GM19372 (cell line): ENCODE data around the gene METTL9.
"Not testable (repeated sequence)": the region's sequence is repeated elsewhere in the genome, so short reads cannot be mapped to it uniquely, and the experiment has no call there.

Experiments
- ATAC-seq: cut with Tn5 transposase; IDR thresholded peaks from one replicate; pipeline ENCODE4 v1.9.1; 2021; ENCODE audit warnings: mild to moderate bottlenecking, low read depth, moderate library complexity; ENCODE audit not compliant: unreplicated experiment

Gene METTL9

DNA sequence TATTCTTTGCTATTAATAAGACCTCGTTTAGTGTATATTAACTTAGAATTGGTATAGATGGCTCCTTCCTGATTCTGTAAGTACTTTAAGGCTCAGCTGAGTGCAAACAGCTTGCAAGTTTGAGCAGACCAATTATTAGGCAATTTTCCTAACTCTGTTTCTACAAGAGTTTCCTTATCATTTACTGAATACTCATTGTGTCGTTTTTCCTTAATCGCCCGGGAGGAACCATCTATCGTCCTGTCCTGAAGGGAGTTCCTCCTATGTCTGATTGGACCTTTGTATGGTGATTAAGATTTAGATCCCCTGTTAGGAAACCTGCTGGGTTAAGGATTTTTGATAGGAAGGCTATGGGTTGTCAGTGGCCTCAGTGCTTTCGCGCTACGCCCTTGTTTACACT, 32.0 kb downstream of the METTL9 start:
- not testable (repeated sequence) for ATAC-seq

DNA sequence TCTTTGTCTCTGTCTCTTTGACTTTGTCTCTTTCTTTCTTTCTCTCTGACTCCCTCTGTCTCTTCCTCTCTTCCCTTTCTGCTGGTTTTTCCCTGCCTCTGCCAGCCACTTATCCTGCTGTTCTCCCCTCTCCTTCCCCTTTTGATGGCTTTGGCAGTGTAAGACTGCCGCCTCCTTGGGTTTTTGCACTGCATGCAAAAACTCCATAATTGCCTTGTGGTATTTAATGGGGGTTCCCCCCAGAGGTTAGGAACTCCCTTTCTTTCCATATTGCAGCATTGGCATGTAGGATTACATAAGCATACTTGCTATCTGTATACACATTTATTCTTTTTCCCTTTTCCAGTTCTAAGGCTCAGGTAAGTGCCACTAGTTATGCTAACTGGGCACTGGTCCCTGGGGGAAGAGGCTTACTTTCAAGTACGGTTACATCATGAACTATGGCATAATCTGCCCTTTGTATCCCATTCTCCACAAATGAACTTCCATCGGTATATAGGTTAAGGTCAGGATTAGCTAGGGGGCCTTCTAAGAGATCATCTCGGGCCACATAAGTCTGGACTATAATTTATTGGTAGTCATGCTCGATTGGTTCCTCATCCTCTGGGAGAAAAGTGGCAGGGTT, 32.7 kb downstream of the METTL9 start:
- not testable (repeated sequence) for ATAC-seq

DNA sequence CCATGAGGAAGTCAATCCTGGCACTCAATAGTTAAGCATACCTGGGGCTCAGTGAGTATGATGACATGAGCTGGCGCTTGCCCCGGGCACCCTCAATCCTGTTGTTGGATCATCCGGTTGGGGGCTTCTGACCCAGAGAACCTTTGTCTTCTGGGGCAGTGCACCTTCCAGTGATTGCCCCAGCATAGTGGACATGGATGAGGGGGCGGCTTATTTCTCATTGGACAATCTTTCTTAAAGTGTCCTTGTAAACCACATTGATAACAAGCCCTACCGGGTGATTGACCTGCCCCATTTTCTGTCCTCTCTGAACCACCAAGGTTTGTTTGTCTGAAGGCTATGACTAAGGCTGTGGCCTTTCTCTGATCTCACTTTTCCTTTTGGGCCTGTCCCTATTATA, 34.8 kb downstream of the METTL9 start:
- no peak for ATAC-seq

DNA sequence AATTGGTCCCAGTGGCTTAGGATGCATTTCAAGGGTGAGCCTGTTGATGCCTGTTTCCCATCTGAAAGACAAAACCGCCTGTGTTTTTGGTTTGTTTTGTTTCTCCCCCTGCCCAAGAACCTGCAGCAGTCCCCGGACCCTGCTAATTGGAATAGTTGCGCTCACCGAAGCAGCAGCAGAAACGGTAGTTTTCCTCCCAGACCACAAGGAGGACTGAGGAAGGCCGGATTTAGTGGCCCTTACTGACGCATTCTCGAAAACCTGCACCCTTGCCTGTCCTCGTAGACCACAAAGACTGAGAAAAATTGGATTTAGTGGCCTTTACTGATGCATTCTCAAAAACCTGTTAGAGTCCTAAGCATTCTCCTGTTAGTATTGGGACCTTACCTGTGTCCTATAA, 36.3 kb downstream of the METTL9 start:
- ATAC-seq, result not testable (repeated sequence)

DNA sequence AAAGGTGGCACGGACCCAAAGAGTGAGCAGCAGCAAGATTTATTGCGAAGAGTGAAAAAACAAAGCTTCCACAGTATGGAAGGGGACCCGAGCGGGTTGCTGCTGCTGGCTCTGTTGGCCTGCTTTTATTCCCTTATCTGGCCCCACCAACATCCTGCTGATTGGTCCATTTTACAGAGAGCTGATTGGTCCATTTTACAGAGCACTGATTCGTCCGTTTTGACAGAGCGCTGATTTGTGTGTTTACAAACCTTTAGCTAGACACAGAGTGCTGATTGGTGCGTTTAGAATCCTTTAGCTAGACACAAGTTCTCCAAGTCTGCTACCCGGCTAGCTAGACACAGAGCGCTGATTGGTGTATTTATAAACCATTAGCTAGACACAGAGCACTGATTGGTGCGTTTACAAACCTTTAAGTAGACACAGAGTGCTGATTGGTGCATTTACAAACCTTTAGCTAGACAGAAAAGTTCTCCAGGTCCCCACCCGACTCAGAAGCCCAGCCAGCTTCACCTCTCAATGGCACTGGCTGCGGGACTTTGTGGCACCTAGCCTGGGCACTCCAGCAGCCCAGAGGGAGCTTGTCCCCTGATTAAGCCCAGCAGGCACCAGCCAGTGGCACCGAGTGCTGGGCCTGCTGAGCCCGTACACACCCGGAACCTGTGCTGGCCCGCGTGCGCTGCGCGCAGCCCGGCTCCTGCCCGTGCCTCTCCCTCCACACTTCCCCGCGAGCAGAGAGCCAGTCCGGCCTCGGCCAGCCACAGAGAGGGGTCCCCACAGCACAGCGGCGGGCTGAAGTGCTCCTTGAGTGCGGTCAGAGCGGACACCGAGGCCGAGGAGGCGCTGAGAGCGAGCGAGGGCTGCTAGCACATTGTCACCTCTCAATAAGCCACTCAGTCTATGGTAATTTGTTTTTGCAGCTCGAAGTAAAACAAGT, 37.9 kb downstream of the METTL9 start:
- no peak for ATAC-seq

DNA sequence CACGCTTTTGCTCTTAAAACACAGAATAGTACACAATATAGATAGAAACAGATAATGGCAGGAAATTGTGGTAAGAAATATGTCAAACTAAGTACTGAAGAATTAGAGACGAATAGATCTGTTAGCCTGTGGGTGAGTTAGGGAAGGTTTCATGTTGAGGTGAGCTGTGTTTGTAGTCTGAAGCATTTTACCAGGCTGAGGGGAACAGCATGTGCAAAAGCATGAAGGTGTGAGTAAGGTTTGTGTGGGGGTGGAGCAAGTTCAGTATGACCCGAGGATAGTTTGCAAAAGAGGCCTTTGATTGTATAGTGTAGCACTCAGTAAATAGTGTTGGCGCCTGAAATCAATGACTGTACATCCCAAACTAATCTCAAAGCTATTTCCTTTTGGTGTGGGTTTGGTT, 39.2 kb downstream of the METTL9 start:
- ATAC-seq, result no peak

DNA sequence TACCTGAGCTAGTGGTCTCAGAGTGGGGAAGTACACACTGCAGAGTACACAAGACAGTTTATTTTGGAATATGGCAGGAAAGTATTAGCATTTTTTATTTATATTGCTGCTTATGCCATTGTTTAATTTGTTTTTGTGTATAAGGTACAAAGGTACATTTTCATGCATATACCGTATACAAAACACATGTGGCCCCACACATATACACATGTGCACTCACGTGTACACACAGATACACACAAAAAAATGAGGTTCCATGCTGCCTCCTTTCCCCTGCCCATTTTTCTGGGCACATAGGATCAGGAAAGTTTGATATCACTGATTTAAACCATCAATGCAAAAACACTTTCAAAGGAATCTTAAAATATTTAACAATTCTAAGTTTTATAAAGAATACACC, 40.1 kb downstream of the METTL9 start:
- no peak for ATAC-seq

DNA sequence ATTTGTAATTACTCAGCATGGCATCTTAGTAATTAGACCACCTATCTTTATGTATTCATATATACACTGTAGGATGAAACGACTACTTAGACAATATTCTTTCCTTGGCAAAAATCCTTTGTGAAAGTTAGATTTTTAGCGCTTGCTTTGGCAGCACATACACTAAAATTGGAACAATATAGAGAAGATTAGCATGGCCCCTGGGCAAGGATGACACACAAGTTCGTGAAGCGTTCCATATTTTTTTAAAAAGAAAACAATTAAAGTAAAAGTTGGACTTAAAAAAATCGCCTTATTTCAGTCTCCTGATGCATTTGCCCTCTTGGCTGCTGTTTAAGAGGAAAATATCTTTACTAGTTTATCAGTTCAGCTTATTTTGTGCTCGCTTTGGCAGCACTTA, 42.5 kb downstream of the METTL9 start:
- no peak for ATAC-seq

DNA sequence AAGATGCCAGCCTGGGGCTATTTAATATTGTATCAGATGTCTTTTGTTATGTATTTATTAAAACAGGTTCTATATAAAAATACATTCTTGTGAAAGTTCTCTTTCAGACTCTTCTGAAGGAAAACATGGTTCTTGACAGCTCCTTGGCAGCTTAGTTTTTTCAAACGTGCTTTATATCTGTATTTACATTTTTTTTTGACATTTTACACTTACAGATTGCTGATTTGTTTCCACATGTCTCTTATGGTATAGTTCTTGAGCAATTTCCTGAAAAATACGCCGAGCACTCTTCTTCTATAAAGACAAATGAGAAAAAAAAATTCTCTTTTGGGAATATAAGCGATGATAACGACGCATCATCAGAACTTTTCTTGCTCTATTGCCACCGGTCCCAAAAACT, 43.5 kb downstream of the METTL9 start:
- ATAC-seq, result no peak

DNA sequence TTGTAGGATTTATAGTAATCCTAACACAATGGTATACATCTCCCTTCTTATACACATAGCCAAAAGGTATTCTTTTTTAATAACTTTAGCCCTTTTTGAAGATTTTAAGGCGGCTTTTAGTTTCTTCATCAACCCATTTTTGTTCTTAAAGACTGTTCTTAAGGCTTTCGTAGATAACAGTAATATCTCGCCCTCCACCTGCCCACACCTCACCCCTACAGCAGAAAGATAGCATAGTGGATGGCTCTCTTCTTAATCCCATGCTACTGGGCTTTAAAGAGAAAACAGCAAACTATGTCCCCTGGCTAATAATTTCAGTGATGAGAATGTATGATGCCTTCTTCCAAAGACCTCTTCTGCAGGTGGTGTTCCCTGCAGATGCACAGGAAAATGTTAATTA, 44.4 kb downstream of the METTL9 start:
- no peak for ATAC-seq

DNA sequence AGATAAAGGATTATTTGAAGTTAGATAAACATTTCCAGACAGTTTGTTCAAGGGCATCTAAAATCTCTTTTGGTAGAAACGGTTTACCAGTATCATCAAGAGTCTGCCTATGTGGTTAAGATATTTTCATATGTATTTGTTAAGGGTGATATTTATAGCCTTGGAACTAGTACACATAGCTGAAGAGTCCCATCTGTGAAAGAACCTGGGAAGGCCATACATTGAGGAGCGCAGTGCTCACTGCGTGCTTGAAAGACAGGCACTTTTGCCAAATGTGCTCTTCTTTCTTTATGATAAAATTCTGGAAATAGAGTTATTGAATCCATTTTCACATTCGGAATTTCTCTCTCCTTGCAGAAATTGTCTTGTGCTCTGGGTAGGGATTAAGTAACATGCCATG, 45.3 kb downstream of the METTL9 start:
- ATAC-seq, result no peak

DNA sequence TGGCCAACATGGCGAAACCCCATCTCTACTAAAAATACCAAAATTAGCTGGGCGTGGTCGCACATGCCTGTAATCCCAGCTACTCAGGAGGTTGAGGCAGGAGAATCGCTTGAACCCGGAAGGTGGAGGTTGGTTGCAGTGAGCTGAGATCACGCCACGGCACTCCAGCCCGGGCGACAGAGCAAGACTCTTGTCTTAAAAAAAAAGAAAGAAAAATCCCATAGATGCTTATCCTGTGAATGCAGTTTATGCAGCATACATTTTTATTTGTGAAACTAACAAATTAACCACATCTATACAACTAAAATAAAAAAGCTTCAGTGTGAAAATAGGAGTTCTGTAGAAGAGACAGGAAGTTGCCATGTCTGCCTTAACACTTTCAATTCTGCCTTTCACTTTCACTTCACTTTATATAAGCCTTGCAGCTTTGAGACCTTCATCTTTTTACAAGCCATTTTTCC, 45.9 kb downstream of the METTL9 start:
- no peak for ATAC-seq

DNA sequence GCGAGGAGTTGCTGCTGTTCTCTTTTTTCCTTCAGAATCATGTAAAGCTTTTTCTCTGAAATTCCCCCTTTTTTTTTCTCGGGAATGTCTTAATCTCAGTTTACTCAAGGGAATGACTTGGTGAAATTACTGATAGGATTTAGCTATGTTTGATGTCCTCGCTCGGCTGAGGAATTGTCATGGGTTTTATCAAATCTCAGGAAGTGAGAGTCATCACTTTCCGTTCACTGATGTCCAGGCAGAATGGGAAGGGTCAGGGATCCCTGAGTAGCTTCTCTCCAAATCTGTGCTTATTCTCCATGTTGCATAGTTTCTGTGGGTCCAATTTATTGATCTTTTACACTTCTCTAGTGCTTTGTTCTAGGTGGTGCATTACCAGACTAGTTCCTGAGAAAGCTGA, 46.7 kb downstream of the METTL9 start:
- ATAC-seq, result no peak

DNA sequence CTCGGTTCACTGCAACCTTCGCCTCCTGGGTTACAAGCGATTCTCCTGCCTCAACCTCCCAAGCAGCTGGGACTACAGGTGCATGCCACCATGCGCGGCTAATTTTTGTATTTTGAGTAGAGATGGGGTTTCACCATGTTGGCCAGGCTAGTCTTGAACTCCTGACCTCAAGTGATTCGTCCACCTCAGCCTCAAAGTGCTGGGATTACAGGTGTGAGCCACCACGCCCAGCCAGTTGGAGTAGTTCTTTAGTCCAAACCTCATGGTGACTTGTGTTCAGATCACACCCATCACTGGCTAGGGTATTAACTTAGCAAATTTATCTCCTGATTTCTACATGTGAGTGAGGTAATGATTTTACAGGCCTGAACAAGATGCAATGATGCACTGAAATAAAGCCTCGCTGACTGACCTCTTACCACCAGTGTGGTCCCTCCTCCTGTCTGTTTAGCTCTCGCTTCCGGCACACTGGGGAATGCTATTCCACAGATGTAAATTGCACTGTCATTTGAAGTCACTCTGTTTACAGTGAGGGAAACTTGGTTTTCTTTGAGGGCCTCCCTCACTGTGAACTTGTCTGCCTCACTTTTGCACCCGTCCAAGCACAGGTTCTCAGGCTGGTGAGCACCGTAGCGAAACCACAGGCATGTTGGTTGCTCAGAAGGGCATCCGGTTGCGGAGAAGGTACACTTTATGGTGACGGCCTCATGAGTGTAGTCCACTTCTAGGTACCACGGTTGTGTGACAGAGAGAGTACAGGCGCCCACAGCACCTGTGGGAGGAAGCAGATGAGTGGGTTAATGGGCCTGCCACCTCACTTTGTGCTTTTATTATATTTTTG, 47.6 kb downstream of the METTL9 start:
- peak; percentile 73 for ATAC-seq

DNA sequence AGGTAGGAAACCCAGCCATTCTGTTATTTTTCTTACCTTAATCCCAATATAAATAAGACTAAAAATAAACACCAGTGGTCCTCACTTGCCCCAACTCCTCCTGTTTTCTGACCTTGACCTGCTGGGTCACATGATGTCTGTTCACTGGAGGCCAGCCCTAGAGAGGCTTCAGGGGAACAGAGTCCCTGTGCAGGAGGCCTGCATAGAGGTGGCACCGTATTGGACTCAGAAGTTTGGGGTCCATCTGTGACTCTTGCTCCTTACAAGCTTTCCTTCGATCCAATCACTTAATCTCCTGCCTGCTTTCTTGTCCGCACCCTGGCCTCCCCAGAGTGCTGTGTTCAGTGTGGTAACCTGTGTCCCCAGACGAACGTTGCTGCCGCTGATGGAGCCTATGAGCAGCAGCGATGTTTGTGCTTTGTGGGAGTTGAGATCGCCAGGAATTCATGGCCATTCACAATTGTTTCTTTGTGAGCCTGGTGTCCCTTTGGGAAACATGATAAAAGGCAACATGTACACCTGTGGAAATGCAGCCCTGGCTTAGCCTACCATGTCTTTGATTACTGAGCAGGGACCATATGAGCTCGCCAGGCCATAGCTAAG, 48.3 kb downstream of the METTL9 start:
- no peak for ATAC-seq

DNA sequence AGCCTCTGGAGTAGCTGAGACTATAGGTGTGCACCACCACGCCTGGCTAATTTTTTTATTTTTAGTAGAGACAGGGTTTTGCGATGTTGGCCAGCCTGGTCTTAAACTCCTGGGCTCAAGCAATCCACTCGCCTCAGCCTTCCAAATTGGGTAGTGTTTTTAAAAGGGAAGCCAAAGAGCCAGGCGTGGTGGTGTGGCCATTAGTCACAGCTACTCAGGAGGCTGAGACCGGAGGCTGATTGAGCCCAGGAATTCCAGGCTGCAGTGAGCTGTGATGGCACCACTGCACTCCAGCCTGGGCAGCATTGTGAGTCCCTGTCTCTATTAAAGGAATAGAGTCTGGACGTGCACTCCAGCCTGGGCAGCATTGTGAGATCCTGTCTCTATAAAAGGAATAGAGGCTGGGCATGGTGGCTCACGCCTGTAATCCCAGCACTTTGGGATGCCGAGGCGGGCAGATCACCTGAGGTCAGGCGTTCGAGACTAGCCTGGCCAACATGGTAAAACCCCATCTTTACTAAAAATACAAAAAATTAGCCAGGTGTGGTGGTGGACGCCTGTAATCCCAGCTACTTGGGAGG, 50.5 kb downstream of the METTL9 start:
- not testable (repeated sequence) for ATAC-seq

DNA sequence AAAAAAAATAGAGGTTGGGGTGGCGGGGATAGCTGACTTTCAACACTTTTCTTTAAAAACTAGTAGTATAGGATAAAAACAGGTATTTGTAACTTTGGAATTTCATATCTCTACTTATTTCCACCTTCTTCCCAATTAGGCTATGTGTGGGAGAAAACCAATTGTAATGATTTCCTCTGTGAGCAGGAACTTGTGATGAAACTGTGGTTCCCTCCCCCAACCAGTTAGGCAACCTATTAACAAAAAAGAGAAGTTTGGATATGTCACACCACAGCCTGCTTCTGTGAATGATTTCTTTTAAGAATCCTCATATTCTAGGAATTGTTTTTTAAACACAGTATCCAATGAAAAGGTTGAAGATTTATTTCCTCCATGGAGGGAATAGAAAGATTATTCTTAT, 51.1 kb downstream of the METTL9 start:
- ATAC-seq, result no peak

DNA sequence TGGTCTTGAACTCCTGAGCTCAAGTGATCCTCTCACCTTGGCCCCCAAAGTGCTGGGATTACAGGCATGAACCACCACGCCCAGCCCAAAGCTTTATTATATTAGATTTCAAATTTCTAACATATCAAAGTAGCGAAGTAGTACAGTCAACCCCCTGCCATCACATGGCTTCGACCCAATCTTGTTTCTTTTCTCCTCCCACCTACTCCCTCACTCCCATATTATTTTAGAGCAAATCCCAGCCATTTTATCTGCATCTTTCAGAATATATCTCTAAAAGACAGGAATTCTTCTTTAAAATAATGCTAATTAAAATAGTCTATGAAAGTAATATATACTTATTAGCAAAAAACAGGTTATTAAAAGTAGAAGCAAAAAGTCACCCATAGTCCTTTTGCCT, 52.1 kb downstream of the METTL9 start:
- ATAC-seq, result no peak

DNA sequence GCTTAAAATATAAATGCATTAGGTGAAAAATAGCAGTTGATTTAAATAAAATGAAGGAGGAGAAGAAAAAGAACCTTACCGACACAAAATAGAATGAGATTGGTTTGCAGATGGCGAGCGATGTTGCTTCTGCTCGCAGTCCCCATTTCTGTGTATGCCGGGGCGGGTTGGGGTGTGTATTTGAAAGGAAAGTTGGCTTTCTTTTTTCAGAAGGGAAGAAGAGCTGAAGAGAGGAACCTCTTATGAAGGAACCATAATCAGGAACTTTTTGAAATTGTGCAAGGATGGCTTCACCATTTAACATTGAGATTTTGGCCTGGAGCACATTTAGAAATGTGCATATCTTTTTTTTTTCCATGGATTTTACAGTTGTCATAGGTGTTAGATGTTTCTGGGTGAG, 53.1 kb downstream of the METTL9 start, which contains the start of gene IGSF6:
IGSF6 (minus strand) TSS at position 156 of the 400 bp plus-strand sequence; CDS start at position 146, 10 bp downstream.
- ATAC-seq, result no peak

DNA sequence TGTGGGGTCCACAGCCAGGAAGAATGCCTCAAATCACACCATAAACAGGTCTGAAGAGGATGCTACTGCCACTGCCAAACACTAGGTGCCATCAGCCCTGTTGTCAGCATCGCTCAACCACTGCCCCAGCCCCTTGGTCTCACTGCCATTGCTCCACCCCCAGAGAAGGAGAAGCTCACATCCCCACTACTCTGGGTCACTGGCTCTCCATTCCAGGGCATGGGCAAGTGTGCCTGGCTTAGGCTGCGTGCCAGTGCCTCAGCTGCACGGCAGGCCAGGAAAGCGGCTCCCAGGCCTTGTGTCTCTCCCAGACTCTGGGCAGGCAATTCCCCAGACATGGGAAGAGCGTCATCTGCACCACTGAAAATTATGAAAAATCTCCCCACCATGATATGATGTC, 54.2 kb downstream of the METTL9 start:
- ATAC-seq, result no peak
